Thoracic aorta (tissue), 2 donors: ENCODE results near the gene LRSAM1. TPM values are rescaled to one million over a fixed set of nuclear protein-coding genes. Genes with fewer than 3 reads are reported as not detected.

Source experiments
- ATAC-seq: fragments of 150-250 bp; one replicate; pipeline ENCODE4 v1.8.0; 2017; ENCODE audit warnings: low read depth; ENCODE audit not compliant: insufficient number of reproducible peaks, low FRiP score
- DNase-seq: peaks from one replicate; pipeline ENCODE4 v3.0.0-alpha.2; 2020; ENCODE audit warnings: low spot score
- H3K27ac ChIP-seq, 2 donors: fragments of 200-600 bp; sonication (generic); 1 replicate in 1 of 2; 2 replicates in 1 of 2; pipeline ENCODE4 v1.5.1; 2016; ENCODE audit warnings: mild to moderate bottlenecking in 2 of 2, moderate library complexity in 2 of 2
- H3K27me3 ChIP-seq: fragments of 200-600 bp; sonication (generic); replicated peaks from 2 replicates; pipeline ENCODE4 v1.6.0; 2016; ENCODE audit warnings: mild to moderate bottlenecking; ENCODE audit not compliant: insufficient read depth
- H3K36me3 ChIP-seq: fragments of 200-600 bp; sonication (generic); one replicate; pipeline ENCODE4 v1.5.1; 2016
- H3K4me1 ChIP-seq, 2 donors: fragments of 200-600 bp; sonication (generic); 1 replicate in 1 of 2; 2 replicates in 1 of 2; pipeline versions ENCODE4 v1.5.1 to v1.6.0; 2016; ENCODE audit warnings: low read depth in 2 of 2, mild to moderate bottlenecking in 1 of 2; ENCODE audit not compliant: control insufficient read depth in 1 of 2
- H3K4me3 ChIP-seq: fragments of 200-600 bp; sonication (generic); 2 replicates; pipeline ENCODE4 v1.5.1; 2016; ENCODE audit warnings: mild to moderate bottlenecking
- H3K9me3 ChIP-seq: fragments of 200-600 bp; sonication (generic); 2 replicates; pipeline ENCODE4 v1.5.1; 2016
- CTCF ChIP-seq: fragments of 200-600 bp; sonication (generic); IDR thresholded peaks from one replicate; pipeline ENCODE4 v1.5.1; 2019; ENCODE audit warnings: antibody characterized with exemption
- total RNA-seq, 2 donors: library from RNA; depleted of rRNA; stranded (reverse); fragments of >200 nt; gene quantifications; one replicate each; pipeline versions ENCODE4 v1.1.0 to v1.2.3, GENCODE V29; 2016

LRSAM1 gene
- total RNA-seq, 2 donors from 2014 or later = 16.4 to 22.6 TPM

DNA sequence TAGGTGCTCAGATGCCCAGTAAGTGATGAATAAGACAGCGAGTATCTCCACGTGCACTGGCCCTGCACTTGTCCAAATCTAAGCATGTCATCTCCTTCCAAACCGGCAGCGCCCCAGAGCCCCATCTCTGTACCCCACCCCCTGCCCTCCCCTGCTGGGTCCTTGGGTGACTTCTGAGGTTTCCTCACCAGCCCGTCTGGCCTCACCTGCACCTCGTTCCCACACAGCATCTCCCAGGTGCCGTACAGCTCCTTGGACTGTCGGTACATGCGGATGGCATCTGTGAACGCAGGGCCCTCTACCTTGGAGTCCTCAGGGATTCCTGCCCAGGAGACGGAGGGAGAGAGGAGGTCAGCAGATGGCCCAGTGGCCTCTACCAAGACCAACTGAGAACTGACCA is 66.3 kb downstream of the LRSAM1 start:
- Histone ChIP-seq H3K4me3 (no peak overlapping the region), H3K4me1 (peaks cover 20 to 34% of the 10 kb centered on the region in 2 donors), H3K9me3 (no peaks in the 10 kb centered on the region), H3K36me3 (peaks cover 39% of the 10 kb centered on the region), H3K27ac (no peak overlapping the region), H3K27me3 (no peaks in the 10 kb centered on the region)
- DNase-seq (no peak), ATAC-seq (no peak)
- TF ChIP-seq CTCF = no peak

DNA sequence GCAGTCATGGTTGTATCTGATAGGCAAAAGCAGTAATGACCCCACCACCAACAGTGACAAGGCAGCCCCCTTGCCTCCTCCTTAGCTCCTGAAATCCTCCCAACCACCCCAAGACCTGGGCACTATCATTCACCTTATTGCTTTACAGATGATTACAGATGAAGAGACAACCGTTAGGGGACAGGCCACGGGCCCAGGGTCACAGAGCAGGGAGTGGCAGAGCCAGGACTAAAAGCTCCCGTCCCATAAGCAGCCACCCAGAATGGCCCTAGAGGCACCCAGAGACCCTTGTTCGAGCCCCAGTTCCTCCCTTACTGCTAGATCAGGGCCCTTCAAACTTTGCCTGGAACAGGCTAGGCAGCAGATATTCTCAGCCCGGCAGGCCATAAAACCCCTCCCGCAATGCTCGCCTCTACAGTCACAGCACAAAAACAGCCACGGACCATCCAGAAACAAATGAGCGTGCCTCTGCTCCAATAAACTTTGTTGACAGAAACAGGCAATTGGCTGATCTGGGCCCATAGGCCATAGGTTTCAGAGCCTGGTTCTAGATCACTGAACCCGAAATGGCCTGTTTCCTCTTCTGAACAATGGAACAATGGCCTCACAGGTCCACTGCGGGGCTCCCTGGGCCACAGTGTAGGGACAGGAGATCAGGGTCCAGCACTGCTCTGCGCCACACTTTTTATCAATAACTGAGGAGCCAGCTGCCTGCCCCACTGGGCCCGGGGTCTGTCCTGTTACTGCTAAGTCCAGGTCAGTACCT is 67.0 kb downstream of the LRSAM1 start:
- TF ChIP-seq CTCF = no peak
- peaks cover 22 to 36% of the 10 kb centered on the region in 2 donors for H3K4me1 ChIP-seq
- H3K27me3 ChIP-seq = no peaks in the 10 kb centered on the region
- no peak overlapping the region for H3K4me3 ChIP-seq
- ATAC-seq (no peak), DNase-seq (no peak)
- H3K27ac ChIP-seq = peak overlapping the region in 1 of 2 donors; percentile 87
- H3K36me3 ChIP-seq = peaks cover 40% of the 10 kb centered on the region
- no peaks in the 10 kb centered on the region for H3K9me3 ChIP-seq

DNA sequence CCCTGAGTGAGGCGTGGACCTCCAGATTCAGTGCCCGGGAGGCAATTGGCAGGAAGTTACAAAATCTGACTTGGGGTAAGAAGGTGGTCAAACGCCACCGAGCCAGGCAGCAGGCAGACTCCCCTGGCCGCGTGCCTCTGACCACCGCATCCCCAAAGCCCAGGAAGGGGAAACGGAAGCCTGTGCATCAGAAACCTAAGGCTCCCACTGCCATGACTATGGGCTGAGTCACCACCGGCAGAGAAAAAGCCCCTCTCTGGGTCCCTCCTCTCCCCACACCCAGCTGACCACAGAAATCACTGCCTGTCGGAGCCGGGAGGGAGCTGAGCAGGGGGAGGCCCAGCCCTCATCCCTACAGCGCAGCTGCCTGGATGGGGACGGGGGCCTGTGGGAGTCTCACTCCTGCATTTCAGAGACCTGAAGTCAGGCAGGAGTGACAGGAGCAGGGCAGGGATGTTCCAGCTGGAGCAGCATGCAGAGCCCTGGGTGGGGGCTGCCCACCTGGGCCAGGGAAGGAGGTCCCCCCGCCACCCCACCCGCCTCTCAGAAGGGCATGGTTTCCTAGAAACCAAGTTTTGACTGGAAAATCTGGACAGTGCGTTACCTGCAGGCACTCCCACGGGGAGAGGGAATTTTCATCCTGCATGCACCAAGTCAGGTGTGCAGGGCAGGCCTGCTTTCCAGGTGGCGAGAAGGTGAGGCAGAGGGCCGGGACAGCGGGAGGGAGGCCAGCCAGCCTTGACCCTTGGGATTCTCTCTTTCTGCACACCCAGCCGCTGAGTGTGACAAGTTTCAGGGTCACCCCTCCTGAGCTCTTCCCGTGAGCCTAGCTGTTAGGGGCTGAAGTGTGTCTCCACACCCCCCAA is 68.2 kb downstream of the LRSAM1 start:
- H3K4me3 ChIP-seq = no peak overlapping the region
- no peaks in the 10 kb centered on the region for H3K27me3 ChIP-seq
- peaks cover 37% of the 10 kb centered on the region for H3K36me3 ChIP-seq
- H3K27ac ChIP-seq = peak overlapping the region in 1 of 2 donors; percentile 87
- H3K4me1 ChIP-seq = peaks cover 22 to 39% of the 10 kb centered on the region in 2 donors
- TF ChIP-seq CTCF = no peak
- DNase-seq = peak; percentile 35
- H3K9me3 ChIP-seq = no peaks in the 10 kb centered on the region
- peak; percentile 18 for ATAC-seq

DNA sequence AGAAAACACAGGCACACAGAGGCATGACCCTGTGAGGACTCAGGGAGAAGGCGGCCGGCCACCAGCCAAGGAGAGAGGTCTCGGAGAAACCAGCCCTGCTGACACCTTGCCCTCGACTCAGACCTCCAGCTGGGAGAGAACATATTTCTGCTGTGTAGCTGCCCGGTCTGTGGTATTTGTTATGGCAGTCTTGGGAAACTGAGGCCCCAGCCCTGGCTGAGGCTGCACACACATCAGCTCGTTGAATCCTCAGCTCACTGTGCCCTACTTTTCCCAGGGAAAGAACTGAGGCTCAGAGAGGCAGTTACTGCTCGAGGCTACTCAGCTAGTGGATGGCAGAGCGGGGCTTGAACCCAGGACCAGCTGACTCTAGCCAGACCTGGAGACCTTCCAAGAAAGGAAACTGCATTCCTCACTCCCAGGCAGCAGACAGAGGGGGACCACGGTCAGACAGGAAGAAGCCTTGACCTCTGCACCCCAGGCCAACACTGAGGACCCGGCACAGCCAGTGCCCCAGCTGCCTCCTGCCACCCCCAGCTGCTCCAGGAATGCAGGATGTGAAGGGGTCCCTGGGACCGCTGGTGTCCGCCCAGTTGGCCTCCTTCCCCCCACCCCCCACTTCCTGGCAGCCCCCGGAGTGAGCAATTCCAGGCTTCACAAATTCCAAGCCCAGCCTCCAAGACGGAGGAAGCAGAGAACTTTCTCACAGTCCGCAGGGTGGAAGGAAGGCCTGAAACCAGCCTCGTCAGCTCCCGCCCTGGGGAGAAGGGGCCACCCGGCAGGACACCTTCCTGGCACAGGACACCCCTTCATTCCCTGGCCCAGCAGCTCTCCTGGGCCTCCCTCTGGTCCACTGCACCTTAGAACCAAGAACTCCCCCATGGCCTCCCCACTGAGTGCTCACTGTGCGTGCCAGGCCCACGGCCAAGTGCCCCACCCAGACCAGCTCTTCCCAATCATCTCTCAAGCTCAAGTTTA is 69.9 kb downstream of the LRSAM1 start:
- peak overlapping the region; percentile 10 for H3K4me3 ChIP-seq
- H3K4me1 ChIP-seq = peaks cover 22 to 52% of the 10 kb centered on the region in 2 donors
- no peaks in the 10 kb centered on the region for H3K27me3 ChIP-seq
- peaks cover 30% of the 10 kb centered on the region for H3K36me3 ChIP-seq
- DNase-seq (no peak), ATAC-seq (peak; percentile 49)
- no peaks in the 10 kb centered on the region for H3K9me3 ChIP-seq
- no peak for TF ChIP-seq CTCF
- H3K27ac ChIP-seq = peak overlapping the region; percentile 72 to 87
